Fibroblast of pulmonary artery (primary cell): ENCODE results near the gene DEPDC5.

Experiments used
- DNase-seq: peaks from one replicate; pipeline ENCODE4 v3.0.0-alpha.2; 2010; ENCODE audit warnings: low read depth
- H3K4me3 ChIP-seq: replicated peaks from 2 replicates; pipeline ENCODE4 v1.5.1; 2011; ENCODE audit warnings: low read depth, mild to moderate bottlenecking, control low read depth, low read length, moderate library complexity
- CTCF ChIP-seq: IDR thresholded peaks from 2 replicates; pipeline ENCODE4 v1.5.1; 2011; ENCODE audit warnings: mild to moderate bottlenecking, control low read depth, low read length, inconsistent platforms; ENCODE audit errors: missing control alignments

Gene DEPDC5

GRCh38 chr22:31915586-31915985, 161.8 kb downstream of the DEPDC5 start:
- no peak for DNase-seq

GRCh38 chr22:31917227-31917921, 163.6 kb downstream of the DEPDC5 start:
- TF ChIP-seq CTCF, result no peak
- H3K4me3 ChIP-seq, result no peak overlapping the region
- no peak for DNase-seq

More at GRCh38 chr22:31915586-31915985, 161.8 kb downstream of the DEPDC5 start:
- no peak for TF ChIP-seq CTCF
- H3K4me3 ChIP-seq, result no peak overlapping the region

- no peak for TF ChIP-seq CTCF
- H3K4me3 ChIP-seq, result no peak overlapping the region
- no peak for DNase-seq
These were observed 165.9 kb downstream of the DEPDC5 start for GRCh38 chr22:31919730-31920129.

GRCh38 chr22:31920306-31920705, 166.5 kb downstream of the DEPDC5 start:
- TF ChIP-seq CTCF, result no peak
- H3K4me3 ChIP-seq, result no peak overlapping the region
- no peak for DNase-seq

GRCh38 chr22:31921106-31921505, 167.3 kb downstream of the DEPDC5 start:
- DNase-seq, result no peak
- H3K4me3 ChIP-seq, result no peak overlapping the region
- no peak for TF ChIP-seq CTCF

- no peak for TF ChIP-seq CTCF
- no peak overlapping the region for H3K4me3 ChIP-seq
- no peak for DNase-seq
These were observed 168.7 kb downstream of the DEPDC5 start for GRCh38 chr22:31922534-31922933.

- no peak overlapping the region for H3K4me3 ChIP-seq
- no peak for TF ChIP-seq CTCF
- DNase-seq, result peak; percentile 16
These were observed 169.3 kb downstream of the DEPDC5 start for GRCh38 chr22:31923136-31923535.
